SJCRH30 (cell line): ENCODE measurements around the gene MYO5B. TPM values are rescaled to one million over a fixed set of nuclear protein-coding genes. Genes with fewer than 3 reads are reported as not detected.

ENCODE experiments used
- DNase-seq, 2 experiments: peaks; one replicate each; pipeline ENCODE4 v3.0.0-alpha.2; 2015 to 2020
- H3K27ac ChIP-seq: fragments of 250-450 bp; sonication (Bioruptor Pico); 2 replicates; pipeline ENCODE4 v1.5.1; 2020; ENCODE audit warnings: mild to moderate bottlenecking, moderate library complexity
- H3K27me3 ChIP-seq: fragments of 250-450 bp; sonication (Bioruptor Pico); 2 replicates; pipeline ENCODE4 v1.5.1; 2020; ENCODE audit warnings: mild to moderate bottlenecking, moderate library complexity
- H3K36me3 ChIP-seq: fragments of 250-450 bp; sonication (Bioruptor Pico); 2 replicates; pipeline ENCODE4 v1.5.1; 2020; ENCODE audit warnings: mild to moderate bottlenecking, moderate library complexity
- H3K4me1 ChIP-seq: fragments of 250-450 bp; sonication (Bioruptor Pico); 2 replicates; pipeline ENCODE4 v1.5.1; 2020; ENCODE audit warnings: mild to moderate bottlenecking, moderate library complexity
- H3K4me3 ChIP-seq: fragments of 250-450 bp; sonication (Bioruptor Pico); 2 replicates; pipeline ENCODE4 v1.5.1; 2020; ENCODE audit warnings: mild to moderate bottlenecking, moderate library complexity
- H3K9me3 ChIP-seq: fragments of 250-450 bp; sonication (Bioruptor Pico); replicated peaks from 2 replicates; pipeline ENCODE4 v1.5.1; 2020; ENCODE audit warnings: mild to moderate bottlenecking, moderate library complexity
- total RNA-seq: library from RNA; depleted of rRNA; stranded (reverse); fragments of >200 nt; shearing (Covaris generic); gene quantifications from 2 replicates; pipeline ENCODE4 v1.2.3, GENCODE V29; 2014

MYO5B gene
- total RNA-seq, 1 experiment from 2014 or later = 39.1 TPM

GRCh38 chr18:50061876-50062517 is 132.9 kb downstream of the MYO5B start:
- Histone ChIP-seq H3K36me3 (no peaks in the 10 kb centered on the region), H3K9me3 (no peaks in the 10 kb centered on the region), H3K4me1 (no peaks in the 10 kb centered on the region), H3K27ac (no peak overlapping the region), H3K27me3 (no peaks in the 10 kb centered on the region), H3K4me3 (no peak overlapping the region)
- no peak for DNase-seq

GRCh38 chr18:50060822-50061221 is 134.1 kb downstream of the MYO5B start:
- H3K27ac ChIP-seq = no peak overlapping the region
- no peak for DNase-seq
- H3K36me3 ChIP-seq = no peaks in the 10 kb centered on the region
- H3K27me3 ChIP-seq = no peaks in the 10 kb centered on the region
- H3K4me3 ChIP-seq = no peak overlapping the region
- H3K9me3 ChIP-seq = no peaks in the 10 kb centered on the region
- no peaks in the 10 kb centered on the region for H3K4me1 ChIP-seq

GRCh38 chr18:50058731-50059130 is 136.2 kb downstream of the MYO5B start:
- no peak for DNase-seq
- H3K27ac ChIP-seq = no peak overlapping the region

GRCh38 chr18:50057009-50057408 is 137.9 kb downstream of the MYO5B start:
- H3K4me1 ChIP-seq = no peaks in the 10 kb centered on the region
- H3K27me3 ChIP-seq = no peaks in the 10 kb centered on the region
- H3K27ac ChIP-seq = no peak overlapping the region
- no peaks in the 10 kb centered on the region for H3K9me3 ChIP-seq
- no peaks in the 10 kb centered on the region for H3K36me3 ChIP-seq
- H3K4me3 ChIP-seq = no peak overlapping the region
- DNase-seq = no peak

More at GRCh38 chr18:50058731-50059130, 136.2 kb downstream of the MYO5B start:
- Histone ChIP-seq H3K4me1 (no peaks in the 10 kb centered on the region), H3K27me3 (no peaks in the 10 kb centered on the region), H3K9me3 (no peaks in the 10 kb centered on the region), H3K4me3 (no peak overlapping the region), H3K36me3 (no peaks in the 10 kb centered on the region)

- Histone ChIP-seq H3K36me3 (no peaks in the 10 kb centered on the region), H3K27ac (no peak overlapping the region), H3K9me3 (no peaks in the 10 kb centered on the region), H3K4me3 (no peak overlapping the region), H3K27me3 (no peaks in the 10 kb centered on the region), H3K4me1 (no peaks in the 10 kb centered on the region)
- no peak for DNase-seq
These were observed 138.8 kb downstream of the MYO5B start for GRCh38 chr18:50056185-50056584.

GRCh38 chr18:50055488-50055887 is 139.5 kb downstream of the MYO5B start:
- Histone ChIP-seq H3K27ac (no peak overlapping the region), H3K4me3 (no peak overlapping the region), H3K27me3 (no peaks in the 10 kb centered on the region), H3K36me3 (no peaks in the 10 kb centered on the region), H3K4me1 (no peaks in the 10 kb centered on the region), H3K9me3 (no peaks in the 10 kb centered on the region)
- no peak for DNase-seq

GRCh38 chr18:50053111-50053510 is 141.8 kb downstream of the MYO5B start:
- H3K36me3 ChIP-seq = no peaks in the 10 kb centered on the region

GRCh38 chr18:50051288-50051687 is 143.7 kb downstream of the MYO5B start:
- H3K4me3 ChIP-seq = no peak overlapping the region
- no peaks in the 10 kb centered on the region for H3K27me3 ChIP-seq
- no peaks in the 10 kb centered on the region for H3K36me3 ChIP-seq
- DNase-seq = no peak
- no peaks in the 10 kb centered on the region for H3K9me3 ChIP-seq
- no peak overlapping the region for H3K27ac ChIP-seq
- no peaks in the 10 kb centered on the region for H3K4me1 ChIP-seq

More at GRCh38 chr18:50053111-50053510, 141.8 kb downstream of the MYO5B start:
- H3K4me3 ChIP-seq = no peak overlapping the region
- H3K9me3 ChIP-seq = no peaks in the 10 kb centered on the region
- H3K27me3 ChIP-seq = no peaks in the 10 kb centered on the region
- DNase-seq = no peak
- H3K4me1 ChIP-seq = no peaks in the 10 kb centered on the region
- H3K27ac ChIP-seq = no peak overlapping the region

- Histone ChIP-seq H3K27me3 (no peaks in the 10 kb centered on the region), H3K4me3 (no peak overlapping the region), H3K4me1 (no peaks in the 10 kb centered on the region), H3K9me3 (no peaks in the 10 kb centered on the region), H3K27ac (no peak overlapping the region), H3K36me3 (no peaks in the 10 kb centered on the region)
- DNase-seq = no peak
These were observed 149.8 kb downstream of the MYO5B start for GRCh38 chr18:50045126-50045525.

GRCh38 chr18:50044402-50044801 is 150.5 kb downstream of the MYO5B start:
- H3K27me3 ChIP-seq = no peaks in the 10 kb centered on the region
- H3K9me3 ChIP-seq = no peaks in the 10 kb centered on the region
- no peaks in the 10 kb centered on the region for H3K36me3 ChIP-seq
- no peaks in the 10 kb centered on the region for H3K4me1 ChIP-seq
- H3K4me3 ChIP-seq = no peak overlapping the region
- H3K27ac ChIP-seq = no peak overlapping the region
- DNase-seq = no peak

GRCh38 chr18:50042611-50043010 is 152.3 kb downstream of the MYO5B start:
- H3K27ac ChIP-seq = no peak overlapping the region

GRCh38 chr18:50039746-50040145 is 155.2 kb downstream of the MYO5B start:
- DNase-seq = no peak
- no peaks in the 10 kb centered on the region for H3K9me3 ChIP-seq
- H3K4me3 ChIP-seq = no peak overlapping the region
- no peaks in the 10 kb centered on the region for H3K27me3 ChIP-seq
- H3K27ac ChIP-seq = no peak overlapping the region
- H3K36me3 ChIP-seq = no peaks in the 10 kb centered on the region
- H3K4me1 ChIP-seq = no peaks in the 10 kb centered on the region

More at GRCh38 chr18:50042611-50043010, 152.3 kb downstream of the MYO5B start:
- no peak for DNase-seq
- Histone ChIP-seq H3K4me3 (no peak overlapping the region), H3K27me3 (no peaks in the 10 kb centered on the region), H3K9me3 (no peaks in the 10 kb centered on the region), H3K4me1 (no peaks in the 10 kb centered on the region), H3K36me3 (no peaks in the 10 kb centered on the region)

- no peak overlapping the region for H3K27ac ChIP-seq
- no peaks in the 10 kb centered on the region for H3K4me1 ChIP-seq
- no peak overlapping the region for H3K4me3 ChIP-seq
- H3K9me3 ChIP-seq = no peaks in the 10 kb centered on the region
- H3K36me3 ChIP-seq = no peaks in the 10 kb centered on the region
- H3K27me3 ChIP-seq = no peaks in the 10 kb centered on the region
- DNase-seq = no peak
These were observed 156.5 kb downstream of the MYO5B start for GRCh38 chr18:50038448-50038847.

GRCh38 chr18:50034029-50034428 is 160.9 kb downstream of the MYO5B start:
- no peaks in the 10 kb centered on the region for H3K9me3 ChIP-seq
- H3K27ac ChIP-seq = no peak overlapping the region
- no peak overlapping the region for H3K4me3 ChIP-seq
- no peaks in the 10 kb centered on the region for H3K36me3 ChIP-seq
- DNase-seq = no peak
- no peaks in the 10 kb centered on the region for H3K27me3 ChIP-seq
- no peaks in the 10 kb centered on the region for H3K4me1 ChIP-seq

- H3K4me1 ChIP-seq = no peaks in the 10 kb centered on the region
- H3K27ac ChIP-seq = no peak overlapping the region
- no peaks in the 10 kb centered on the region for H3K36me3 ChIP-seq
- no peak overlapping the region for H3K4me3 ChIP-seq
- DNase-seq = no peak
- no peaks in the 10 kb centered on the region for H3K9me3 ChIP-seq
- no peaks in the 10 kb centered on the region for H3K27me3 ChIP-seq
These were observed 161.9 kb downstream of the MYO5B start for GRCh38 chr18:50033004-50033403.

GRCh38 chr18:50030146-50030545 is 164.8 kb downstream of the MYO5B start:
- DNase-seq = no peak
- Histone ChIP-seq H3K27me3 (no peaks in the 10 kb centered on the region), H3K27ac (no peak overlapping the region), H3K4me3 (no peak overlapping the region), H3K36me3 (no peaks in the 10 kb centered on the region), H3K4me1 (no peaks in the 10 kb centered on the region), H3K9me3 (no peaks in the 10 kb centered on the region)
